ENCODE measurements around the gene GIPR. TPM values are rescaled to one million over a fixed set of nuclear protein-coding genes. Genes with fewer than 3 reads are reported as not detected.

The GIPR gene
- total RNA-seq, 1 experiment from 2014 or later: 0.61 TPM

DNA sequence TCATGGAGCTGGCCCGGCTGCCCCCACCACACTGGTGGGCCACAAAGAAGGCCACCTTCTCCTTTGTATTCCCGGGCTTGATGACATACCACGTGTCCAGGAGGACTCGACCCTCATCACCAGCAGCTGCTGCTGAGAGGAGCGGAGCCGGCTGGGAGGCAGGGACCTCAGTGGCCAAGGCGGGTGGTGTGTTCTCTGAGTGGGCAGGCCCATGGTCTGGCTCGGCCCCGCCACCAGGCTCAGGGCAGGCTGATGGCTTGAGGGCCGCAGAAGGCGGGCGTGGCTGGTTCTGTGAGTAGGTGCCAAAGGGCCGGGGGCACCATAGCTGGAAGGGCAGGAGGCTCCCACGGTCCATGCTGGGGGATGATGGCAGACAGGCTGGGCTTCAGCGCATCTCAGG is 45.1 kb downstream of the GIPR start:
- no peak for TF ChIP-seq CTCF (conservative IDR thresholded peaks at IDR 0.05)
- H3T11ph ChIP-seq (ENCODE audit: low read length): no peak overlapping the region
- peaks cover 18 to 33% of the 10 kb centered on the region in 2 experiments for H3K4me1 Mint-ChIP-seq
- H3K56ac ChIP-seq (ENCODE audit: insufficient read length, low read depth, low read length): no peak overlapping the region
- H2AK5ac ChIP-seq (ENCODE audit: insufficient read length, low read length): no peak overlapping the region
- H3K27me3 Mint-ChIP-seq (ENCODE audit: low read depth): no peaks in the 10 kb centered on the region; the same call in 1 of the 2 replicates
- H4K5ac ChIP-seq (ENCODE audit: insufficient read length, low read depth, low read length): no peak overlapping the region
- H3K9ac ChIP-seq (ENCODE audit: extremely low read depth, insufficient read length, low read length): no peak overlapping the region
- H2BK120ac ChIP-seq (ENCODE audit: low read depth, low read length, poor library complexity, severe bottlenecking): no peak overlapping the region
- no peaks in the 10 kb centered on the region for H3K9me3 ChIP-seq (ENCODE audit: control insufficient read depth, low read depth, low read length)
- no peak overlapping the region for H2BK20ac ChIP-seq (ENCODE audit: low read depth, low read length, poor library complexity, severe bottlenecking)
- H3K79me2 ChIP-seq (ENCODE audit: insufficient read depth, low read length): peaks cover 12% of the 10 kb centered on the region; the same call in 1 of the 2 replicates
- no CpG with 5 or more reads among the region's 15 CpGs for WGBS (ENCODE audit: extremely low coverage, insufficient read length, low lambda C conversion rate)
- peaks cover 13% of the 10 kb centered on the region for H3K23me2 ChIP-seq (ENCODE audit: insufficient read length, low read depth, low read length, poor library complexity, severe bottlenecking)
- peaks cover 13 to 22% (median 14%) of the 10 kb centered on the region in 3 experiments; a peak in 6 of 7 replicates for H3K36me3 Mint-ChIP-seq (ENCODE audit: insufficient read depth in 1 of 3, low read depth in 3 of 3)
- no peak overlapping the region for H4K8ac ChIP-seq (replicated peaks; ENCODE audit: insufficient read length, low read depth, low read length)
- H3K4me3 Mint-ChIP-seq: no peak overlapping the region
- no peak overlapping the region for H3K4me2 ChIP-seq (ENCODE audit: insufficient read depth, insufficient read length, low read length)
- no peak overlapping the region; a peak in 1 of 7 replicates for H3K27ac Mint-ChIP-seq
- no peak overlapping the region for H3K18ac ChIP-seq (ENCODE audit: insufficient read length, low read depth, low read length)
- no peak overlapping the region for H3K4ac ChIP-seq (ENCODE audit: low read depth, low read length)
- H2BK5ac ChIP-seq (ENCODE audit: insufficient read length, low read length): no peak overlapping the region
- H2BK12ac ChIP-seq (ENCODE audit: insufficient read length, low read depth, low read length): no peak overlapping the region
- no peak for DNase-seq
- no peaks in the 10 kb centered on the region for H3K4me1 ChIP-seq (ENCODE audit: insufficient read depth, low read length)
- no peak overlapping the region for H2BK15ac ChIP-seq (ENCODE audit: low read depth, low read length)
- H4K20me1 ChIP-seq (ENCODE audit: control insufficient read depth, insufficient read depth, insufficient read length): no peaks in the 10 kb centered on the region
- H3K27me3 ChIP-seq (ENCODE audit: insufficient read depth, low read length): no peaks in the 10 kb centered on the region
- no peaks in the 10 kb centered on the region for H3K79me1 ChIP-seq (ENCODE audit: insufficient read depth, low read depth, low read length, poor library complexity, severe bottlenecking)
- H3K9me3 Mint-ChIP-seq: no peaks in the 10 kb centered on the region
- no peak overlapping the region for H3K14ac ChIP-seq (ENCODE audit: insufficient read depth, low read length)
- H3K27ac ChIP-seq (ENCODE audit: insufficient read length, low read depth, low read length): no peak overlapping the region
- no peak overlapping the region for H3K23ac ChIP-seq (ENCODE audit: insufficient read length, low read depth, low read length)
- H2AFZ ChIP-seq (ENCODE audit: low read length): no peak overlapping the region
- H4K91ac ChIP-seq (ENCODE audit: insufficient read length, low read depth, low read length): no peak overlapping the region

All from H9 (cell line).